Measurements from ENCODE around the gene ADGRB3. TPM values are rescaled to one million over a fixed set of nuclear protein-coding genes. Genes with fewer than 3 reads are reported as not detected.

Gene ADGRB3
- total and polyA plus RNA-seq, 12 donors = 0.47 to 2.1 (median 0.85) TPM

- Histone ChIP-seq H3K4me3 (no peak overlapping the region), H3K36me3 (no peaks in the 10 kb centered on the region), H3K27ac (no peak overlapping the region), H3K27me3 (no peaks in the 10 kb centered on the region), H3K4me1 (no peaks in the 10 kb centered on the region), H3K9me3 (peaks cover 0 to 48% (median 8%) of the 10 kb centered on the region in 11 donors)
- 65 to 81% methylated on average over 1 of the region's 1 CpG for WGBS, 2 donors
- no peak for ATAC-seq
- peak in 1 of 2 donors; percentile 5 for DNase-seq
- no peak for TF ChIP-seq CTCF (IDR thresholded peaks at IDR 0.05)
- intact Hi-C loops (cut with DNase I) = no loop called here
Observed at GRCh38 chr6:69146385-69146784, 511.3 kb downstream of the ADGRB3 start.

GRCh38 chr6:69155467-69155866 is 520.4 kb downstream of the ADGRB3 start:
- no peaks in the 10 kb centered on the region for H3K4me1 ChIP-seq
- DNase-seq (no peak), ATAC-seq (no peak)
- TF ChIP-seq CTCF (IDR thresholded peaks at IDR 0.05) = peak in 1 of 9 donors; percentile 11
- H3K9me3 ChIP-seq = no peaks in the 10 kb centered on the region
- H3K4me3 ChIP-seq = no peak overlapping the region
- intact Hi-C loops (cut with DNase I) = no loop called here
- no peaks in the 10 kb centered on the region for H3K27me3 ChIP-seq
- H3K27ac ChIP-seq = no peak overlapping the region
- H3K36me3 ChIP-seq = no peaks in the 10 kb centered on the region
- WGBS, 2 donors = 76 to 87% methylated on average over 1 of the region's 1 CpG

- H3K27me3 ChIP-seq = no peaks in the 10 kb centered on the region
- WGBS, 2 donors = 19 to 20% methylated on average over 1 of the region's 1 CpG
- H3K36me3 ChIP-seq = no peaks in the 10 kb centered on the region
- DNase-seq = no peak
- no peak overlapping the region for H3K4me3 ChIP-seq
- ATAC-seq = peak in 1 of 8 donors; percentile 17
- TF ChIP-seq CTCF (IDR thresholded peaks at IDR 0.05) = no peak
- intact Hi-C loops (cut with DNase I) = loop anchor here in 1 of 10 donors (10.0 kb wide), 1 partner anchor 188 kb away; no protein-coding TSS in a partner anchor
- H3K4me1 ChIP-seq = no peaks in the 10 kb centered on the region
- peaks cover 0 to 8% (median 0%) of the 10 kb centered on the region in 11 donors for H3K9me3 ChIP-seq
- no peak overlapping the region for H3K27ac ChIP-seq
Observed at GRCh38 chr6:69162811-69163210, 527.7 kb downstream of the ADGRB3 start.

- TF ChIP-seq CTCF (IDR thresholded peaks at IDR 0.05) = peak in 6 of 9 donors; percentile 12 to 38 (median 24)
- Histone ChIP-seq H3K4me1 (no peaks in the 10 kb centered on the region), H3K27ac (no peak overlapping the region), H3K36me3 (no peaks in the 10 kb centered on the region), H3K4me3 (no peak overlapping the region), H3K27me3 (no peaks in the 10 kb centered on the region), H3K9me3 (peaks cover 0 to 8% (median 0%) of the 10 kb centered on the region in 11 donors)
- DNase-seq = no peak
- ATAC-seq = peak in 2 of 8 donors; percentile 26 to 61
- intact Hi-C loops (cut with DNase I) = loop anchor here in 1 of 10 donors (10.0 kb wide), 1 partner anchor 190 kb away; no protein-coding TSS in a partner anchor
- WGBS, 2 donors = 56 to 67% methylated on average over 4 of the region's 4 CpGs
Observed at GRCh38 chr6:69164564-69165229, 529.6 kb downstream of the ADGRB3 start.

All from heart right ventricle (tissue), 16 donors.